AG09309 (cell line): ENCODE results near the gene DCAF11.
A peak's percentile ranks its signal among the peaks of the same experiment; 100 is the strongest.

Experiments
- DNase-seq: peaks from one replicate; pipeline ENCODE4 v3.0.0-alpha.2; 2010; ENCODE audit warnings: low read depth
- H3K4me3 ChIP-seq: 2 replicates; pipeline ENCODE4 v1.5.1; 2011; ENCODE audit warnings: mild to moderate bottlenecking, low read depth, low read length, moderate library complexity; ENCODE audit not compliant: control insufficient read depth
- TF ChIP-seq, protein P1 (sequence below): IDR thresholded peaks from 2 replicates; pipeline ENCODE4 v1.5.1; 2011; ENCODE audit warnings: mild to moderate bottlenecking, low read depth, low read length, inconsistent platforms; ENCODE audit not compliant: insufficient read depth, control insufficient read depth; ENCODE audit errors: missing control alignments

The DCAF11 gene

GRCh38 chr14:24156840-24157239 is 42.3 kb downstream of the DCAF11 start:
- H3K4me3 ChIP-seq = no peak overlapping the region
- no peak for DNase-seq
- TF ChIP-seq, protein P1, sequence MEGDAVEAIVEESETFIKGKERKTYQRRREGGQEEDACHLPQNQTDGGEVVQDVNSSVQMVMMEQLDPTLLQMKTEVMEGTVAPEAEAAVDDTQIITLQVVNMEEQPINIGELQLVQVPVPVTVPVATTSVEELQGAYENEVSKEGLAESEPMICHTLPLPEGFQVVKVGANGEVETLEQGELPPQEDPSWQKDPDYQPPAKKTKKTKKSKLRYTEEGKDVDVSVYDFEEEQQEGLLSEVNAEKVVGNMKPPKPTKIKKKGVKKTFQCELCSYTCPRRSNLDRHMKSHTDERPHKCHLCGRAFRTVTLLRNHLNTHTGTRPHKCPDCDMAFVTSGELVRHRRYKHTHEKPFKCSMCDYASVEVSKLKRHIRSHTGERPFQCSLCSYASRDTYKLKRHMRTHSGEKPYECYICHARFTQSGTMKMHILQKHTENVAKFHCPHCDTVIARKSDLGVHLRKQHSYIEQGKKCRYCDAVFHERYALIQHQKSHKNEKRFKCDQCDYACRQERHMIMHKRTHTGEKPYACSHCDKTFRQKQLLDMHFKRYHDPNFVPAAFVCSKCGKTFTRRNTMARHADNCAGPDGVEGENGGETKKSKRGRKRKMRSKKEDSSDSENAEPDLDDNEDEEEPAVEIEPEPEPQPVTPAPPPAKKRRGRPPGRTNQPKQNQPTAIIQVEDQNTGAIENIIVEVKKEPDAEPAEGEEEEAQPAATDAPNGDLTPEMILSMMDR = no peak

GRCh38 chr14:24157331-24157730 is 42.8 kb downstream of the DCAF11 start:
- TF ChIP-seq, protein P1 = no peak
- no peak overlapping the region for H3K4me3 ChIP-seq
- no peak for DNase-seq

DNA sequence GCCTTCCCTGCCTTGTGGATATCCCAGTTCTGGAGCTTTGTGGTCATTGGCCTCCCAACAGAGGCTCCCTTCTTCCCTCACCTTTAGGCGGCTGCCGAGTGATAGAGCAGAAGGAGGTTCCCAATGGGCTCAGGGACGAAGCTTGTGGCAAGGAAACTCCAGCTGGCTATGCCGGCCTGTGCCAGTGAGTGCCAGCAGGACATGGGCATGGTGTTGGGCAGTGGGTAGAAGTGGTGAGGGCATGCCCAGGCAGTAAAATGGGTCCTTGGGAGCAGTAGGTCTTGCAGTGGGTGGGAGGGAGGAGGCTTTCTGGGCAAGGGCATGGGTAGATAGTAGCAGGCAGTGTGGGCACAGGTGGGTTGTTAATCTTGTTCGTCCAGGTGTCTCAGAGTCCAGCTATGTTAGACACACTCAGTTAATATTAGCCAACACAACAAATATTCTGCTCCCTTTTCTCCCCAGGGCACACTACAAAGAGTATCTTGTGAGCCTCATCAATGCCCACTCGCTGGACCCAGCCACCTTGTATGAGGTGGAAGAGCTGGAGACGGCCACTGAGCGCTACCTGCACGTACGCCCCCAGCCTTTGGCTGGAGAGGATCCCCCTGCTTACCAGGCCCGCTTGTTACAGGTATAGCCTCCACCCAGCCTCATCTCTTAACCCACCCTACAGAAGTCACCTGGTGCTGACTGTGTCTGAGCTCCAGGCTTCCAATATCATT is 45.4 kb downstream of the DCAF11 start:
- DNase-seq = no peak
- H3K4me3 ChIP-seq = no peak overlapping the region
- TF ChIP-seq, protein P1 = no peak

DNA sequence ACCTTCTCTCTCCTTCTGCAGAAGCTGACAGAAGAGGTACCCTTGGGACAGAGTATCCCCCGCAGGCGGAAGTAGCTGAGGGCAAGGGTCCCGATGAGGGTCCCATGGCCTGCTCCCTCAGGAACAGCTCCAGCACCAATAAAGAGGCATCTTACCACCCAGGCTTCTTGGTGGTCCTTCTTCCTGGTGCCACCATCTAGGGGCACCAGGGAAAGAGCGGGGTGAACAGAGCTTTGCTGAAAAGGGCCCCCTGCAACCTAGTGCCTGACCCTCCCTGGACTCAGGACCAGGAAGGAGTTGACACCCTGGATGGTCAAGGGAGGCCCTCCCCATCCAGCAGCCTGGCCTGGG is 45.9 kb downstream of the DCAF11 start:
- TF ChIP-seq, protein P1 = no peak
- no peak for DNase-seq
- no peak overlapping the region for H3K4me3 ChIP-seq

GRCh38 chr14:24160850-24161804 is 46.5 kb downstream of the DCAF11 start, which contains the start of gene IRF9:
Gene IRF9, plus strand, starts transcription at chr14:24161265. Its CDS starts 880 bp downstream, at chr14:24162145.
- peak; percentile 81 for DNase-seq
- TF ChIP-seq, protein P1 = peak; percentile 93
- H3K4me3 ChIP-seq = peak within 1 kb of the TSS; percentile 85

- peak; percentile 7 for DNase-seq
These were observed 47.5 kb downstream of the DCAF11 start for GRCh38 chr14:24162093-24162492.

More at GRCh38 chr14:24162093-24162492, 47.5 kb downstream of the DCAF11 start:
- TF ChIP-seq, protein P1 = no peak
- H3K4me3 ChIP-seq = peak overlapping the region; percentile 85
